SU-DHL-6 (cell line): Measurements from ENCODE around the gene TIMP3.

Experiments used
- H2AFZ ChIP-seq: fragments of 200-600 bp; sonication (generic); 2 replicates; pipeline ENCODE4 v1.6.1; 2014; ENCODE audit warnings: low read depth, mild to moderate bottlenecking, moderate library complexity, mixed read lengths, antibody characterized with exemption, low read length; ENCODE audit not compliant: severe bottlenecking
- H3F3A ChIP-seq: fragments of 200-600 bp; shearing (Covaris generic); 2 replicates; pipeline ENCODE4 v1.6.0; 2016; ENCODE audit warnings: antibody characterized with exemption, mild to moderate bottlenecking; ENCODE audit not compliant: insufficient read depth
- H3K27ac ChIP-seq: fragments of 200-600 bp; sonication (generic); 2 replicates; pipeline ENCODE4 v1.5.1; 2016; ENCODE audit warnings: low read depth, mild to moderate bottlenecking, low read length, moderate library complexity, mixed read lengths
- H3K27me3 ChIP-seq: fragments of 200-600 bp; sonication (generic), shearing (Covaris generic); 2 replicates; pipeline ENCODE4 v1.6.0; 2014; ENCODE audit warnings: mild to moderate bottlenecking, low read length
- H3K36me3 ChIP-seq: fragments of 200-600 bp; sonication (generic); 2 replicates; pipeline ENCODE4 v1.6.1; 2014; ENCODE audit warnings: mild to moderate bottlenecking, low read length, mixed read lengths
- H3K4me2 ChIP-seq: fragments of 300-600, 200-600 bp; shearing (Covaris generic), sonication (generic); 2 replicates; pipeline ENCODE4 v1.6.0; 2014; ENCODE audit warnings: low read length, low read depth, mild to moderate bottlenecking; ENCODE audit not compliant: poor library complexity, severe bottlenecking
- H3K4me3 ChIP-seq: fragments of 200-600 bp; sonication (generic); 2 replicates; pipeline ENCODE4 v1.5.1; 2014; ENCODE audit warnings: antibody characterized with exemption, low read length, mild to moderate bottlenecking, mixed read lengths; ENCODE audit not compliant: insufficient read depth, poor library complexity, severe bottlenecking
- H3K79me2 ChIP-seq: fragments of 200-600 bp; sonication (generic); 2 replicates; pipeline ENCODE4 v1.6.1; 2014; ENCODE audit warnings: mild to moderate bottlenecking, low read length, moderate library complexity; ENCODE audit not compliant: insufficient read depth
- H3K9ac ChIP-seq: fragments of 200-600 bp; sonication (generic); 2 replicates; pipeline ENCODE4 v1.7.0; 2014; ENCODE audit warnings: mild to moderate bottlenecking, low read length
- H3K9me2 ChIP-seq: fragments of 200-600 bp; sonication (generic); replicated peaks from 2 replicates; pipeline ENCODE4 v1.6.1; 2014; ENCODE audit warnings: low read length; ENCODE audit not compliant: insufficient read depth
- H3K9me3 ChIP-seq: fragments of 200-600 bp; sonication (generic); 2 replicates; pipeline ENCODE4 v1.6.1; 2014; ENCODE audit warnings: low read length, mixed read lengths; ENCODE audit not compliant: insufficient read depth
- H4K20me1 ChIP-seq: fragments of 200-600 bp; sonication (generic); 2 replicates; pipeline ENCODE4 v1.6.1; 2014; ENCODE audit warnings: low read depth, mild to moderate bottlenecking, antibody characterized with exemption, low read length, moderate library complexity, mixed read lengths
- CTCF ChIP-seq: fragments of 200-600 bp; sonication (generic); IDR thresholded peaks from one replicate; pipeline ENCODE4 v1.5.1; 2017; ENCODE audit warnings: antibody characterized with exemption, mild to moderate bottlenecking, low read length, moderate library complexity; ENCODE audit not compliant: insufficient read depth, poor library complexity, severe bottlenecking
- EZH2phosphoT487 ChIP-seq: fragments of 200-600 bp; sonication (generic), shearing (Covaris generic); conservative IDR thresholded peaks from 2 replicates; pipeline ENCODE4 v1.6.1; 2018; ENCODE audit warnings: mild to moderate bottlenecking, antibody characterized with exemption, low read length, moderate library complexity, mixed read lengths

Gene TIMP3

GRCh38 chr22:32777987-32778386 lies 23.5 kb upstream of the TIMP3 start:
- no peaks in the 10 kb centered on the region for H3K27me3 ChIP-seq
- no peaks in the 10 kb centered on the region for H3K9me3 ChIP-seq
- H2AFZ ChIP-seq = no peak overlapping the region
- H3K9ac ChIP-seq = no peak overlapping the region
- no peaks in the 10 kb centered on the region for H3K9me2 ChIP-seq
- no peak for TF ChIP-seq EZH2phosphoT487
- no peak for TF ChIP-seq CTCF
- H3K4me2 ChIP-seq = no peak overlapping the region
- no peaks in the 10 kb centered on the region for H3F3A ChIP-seq
- no peak overlapping the region for H3K4me3 ChIP-seq
- H3K79me2 ChIP-seq = no peaks in the 10 kb centered on the region
- H3K27ac ChIP-seq = no peak overlapping the region
- no peaks in the 10 kb centered on the region for H4K20me1 ChIP-seq
- no peaks in the 10 kb centered on the region for H3K36me3 ChIP-seq

DNA sequence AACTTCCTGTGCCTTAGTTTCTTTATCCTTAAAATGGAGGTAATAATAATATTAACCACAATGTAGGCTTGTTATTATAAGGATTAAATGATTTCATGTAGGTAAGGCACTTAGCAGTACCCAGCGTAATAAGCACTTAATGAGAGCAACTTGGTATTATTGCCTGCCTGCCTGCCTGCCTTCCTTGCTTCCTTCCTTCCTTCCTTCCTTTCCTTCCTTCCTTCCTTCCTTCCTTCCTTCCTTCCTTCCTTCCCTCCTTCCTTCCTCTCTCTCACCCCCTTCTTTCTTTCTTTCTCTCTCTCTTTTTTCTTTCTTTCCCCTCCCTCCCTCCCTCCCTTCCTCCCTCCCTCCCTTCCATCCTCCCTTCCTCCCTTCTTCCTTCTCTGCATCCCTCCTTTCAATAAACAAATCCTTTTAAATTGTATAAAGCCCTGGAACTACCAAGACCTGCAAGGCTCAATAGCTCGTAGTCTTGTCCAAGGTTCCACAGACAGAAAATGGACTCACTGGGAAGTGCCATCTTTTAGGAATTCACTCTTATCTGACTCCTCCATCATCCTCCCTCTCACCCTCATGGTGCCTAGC lies 20.7 kb upstream of the TIMP3 start:
- Histone ChIP-seq H3K27ac (no peak overlapping the region), H3K9ac (no peak overlapping the region), H4K20me1 (no peaks in the 10 kb centered on the region), H3K9me2 (no peaks in the 10 kb centered on the region), H3F3A (no peaks in the 10 kb centered on the region), H2AFZ (no peak overlapping the region), H3K36me3 (no peaks in the 10 kb centered on the region), H3K4me2 (no peak overlapping the region), H3K9me3 (no peaks in the 10 kb centered on the region), H3K79me2 (no peaks in the 10 kb centered on the region), H3K27me3 (no peaks in the 10 kb centered on the region), H3K4me3 (no peak overlapping the region)
- TF ChIP-seq CTCF = no peak

DNA sequence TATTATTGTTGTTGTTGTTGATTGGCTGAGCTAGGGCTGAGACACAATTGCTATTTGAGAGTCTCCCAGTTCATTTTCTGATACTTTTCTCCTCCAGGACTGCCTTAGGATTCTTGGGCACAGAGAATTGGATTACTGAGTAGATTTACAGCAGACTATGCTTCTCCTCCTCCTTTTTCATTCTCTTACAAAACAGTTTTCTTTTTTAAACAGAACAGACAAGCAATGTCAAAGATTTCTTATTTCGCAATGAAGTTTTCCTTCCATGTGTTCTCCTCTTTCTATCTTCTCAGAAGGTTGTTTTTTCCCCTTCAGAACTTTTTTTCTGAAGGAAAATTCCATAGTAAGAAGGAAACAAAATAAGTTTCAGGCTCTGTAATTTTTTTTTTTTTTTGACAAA lies 19.8 kb upstream of the TIMP3 start:
- Histone ChIP-seq H4K20me1 (no peaks in the 10 kb centered on the region), H3K79me2 (no peaks in the 10 kb centered on the region), H3K4me2 (no peak overlapping the region), H3K9me2 (no peaks in the 10 kb centered on the region), H3K9me3 (no peaks in the 10 kb centered on the region), H3F3A (no peaks in the 10 kb centered on the region), H3K27ac (no peak overlapping the region), H3K4me3 (no peak overlapping the region), H2AFZ (no peak overlapping the region), H3K36me3 (no peaks in the 10 kb centered on the region), H3K9ac (no peak overlapping the region), H3K27me3 (no peaks in the 10 kb centered on the region)
- no peak for TF ChIP-seq CTCF
- TF ChIP-seq EZH2phosphoT487 = no peak
